RPMI8226 (cell line): ENCODE results near the gene WFDC6.

ENCODE experiments used
- DNase-seq: peaks from one replicate; pipeline ENCODE4 v3.0.0-alpha.2; 2015

Gene WFDC6

DNA sequence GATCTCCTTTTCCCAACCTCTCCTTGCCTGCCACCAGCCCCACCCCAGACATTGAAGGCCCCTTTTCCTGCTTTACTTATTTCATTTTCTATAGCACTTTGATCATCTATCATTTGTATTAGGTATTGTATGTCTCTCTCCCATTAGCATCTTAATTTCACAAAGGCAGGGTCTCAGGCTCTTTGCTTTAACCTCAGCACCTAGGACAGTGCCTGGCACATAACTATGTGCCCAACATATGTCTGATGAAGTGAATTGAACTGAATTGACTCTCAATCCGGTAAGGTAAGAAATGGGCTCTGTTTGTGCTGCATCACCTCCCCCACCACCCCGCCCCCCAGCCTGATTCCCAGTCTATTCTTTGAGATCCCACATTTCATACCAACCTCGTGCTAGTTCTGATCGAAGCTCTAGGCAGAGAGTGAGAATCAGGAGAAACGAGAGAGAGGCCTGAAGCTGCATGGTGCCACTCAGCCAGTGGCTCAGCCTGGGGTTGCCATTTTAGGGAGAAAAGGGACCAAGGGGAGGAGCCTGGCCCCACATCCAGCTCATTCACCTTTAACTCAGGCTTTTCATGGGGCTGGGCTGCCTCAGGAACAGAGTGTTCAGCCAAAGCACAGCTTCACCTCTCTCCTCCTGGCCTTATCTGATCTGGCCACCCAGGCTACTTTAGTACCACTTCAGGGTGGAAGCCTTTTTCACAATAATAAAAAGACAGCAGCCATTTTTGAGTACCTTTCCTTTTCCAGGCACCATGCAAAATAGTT is 24.0 kb downstream of the WFDC6 start, which contains the start of gene SPINT3:
Gene SPINT3, minus strand, starts transcription at position 476 of the 767 bp plus-strand sequence. Its CDS starts 14 bp downstream, at position 462.
- DNase-seq, result no peak

DNA sequence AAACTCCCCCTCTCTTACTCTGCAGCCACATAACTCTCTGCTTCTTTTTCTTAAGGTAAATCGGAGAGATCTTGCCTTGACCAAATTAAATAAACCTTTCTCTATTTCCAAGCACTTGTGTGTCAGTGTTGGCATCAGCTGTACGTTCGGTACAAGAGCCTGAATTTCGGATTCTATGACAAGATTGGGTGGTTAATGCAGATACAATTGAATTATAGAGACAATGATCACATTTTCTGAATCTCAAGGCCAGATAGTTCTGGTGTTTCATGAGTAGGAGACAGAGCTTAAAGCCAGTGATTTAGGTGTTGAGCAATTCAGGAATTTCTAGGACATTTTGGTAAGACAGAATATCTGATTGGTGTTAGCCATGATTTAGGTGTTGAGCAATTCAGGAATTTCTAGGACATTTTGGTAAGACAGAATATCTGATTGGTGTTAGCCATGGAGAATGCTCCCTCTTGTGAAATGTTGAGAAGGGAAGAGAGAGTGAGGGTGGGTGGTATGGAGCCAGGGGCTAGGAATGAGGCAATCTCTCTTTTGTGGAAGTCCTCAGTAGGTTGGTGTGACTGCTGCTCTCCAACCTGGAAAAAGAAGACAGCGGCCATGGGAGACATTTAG is 28.9 kb downstream of the WFDC6 start:
- DNase-seq, result no peak

- no peak for DNase-seq
These were observed 30.2 kb downstream of the WFDC6 start for GRCh38 chr20:45509091-45509490.

- no peak for DNase-seq
These were observed 31.0 kb downstream of the WFDC6 start for GRCh38 chr20:45508068-45508886.

- no peak for DNase-seq
These were observed 32.1 kb downstream of the WFDC6 start for GRCh38 chr20:45507011-45507820.

- no peak for DNase-seq
These were observed 32.9 kb downstream of the WFDC6 start for GRCh38 chr20:45506398-45506797.

DNA sequence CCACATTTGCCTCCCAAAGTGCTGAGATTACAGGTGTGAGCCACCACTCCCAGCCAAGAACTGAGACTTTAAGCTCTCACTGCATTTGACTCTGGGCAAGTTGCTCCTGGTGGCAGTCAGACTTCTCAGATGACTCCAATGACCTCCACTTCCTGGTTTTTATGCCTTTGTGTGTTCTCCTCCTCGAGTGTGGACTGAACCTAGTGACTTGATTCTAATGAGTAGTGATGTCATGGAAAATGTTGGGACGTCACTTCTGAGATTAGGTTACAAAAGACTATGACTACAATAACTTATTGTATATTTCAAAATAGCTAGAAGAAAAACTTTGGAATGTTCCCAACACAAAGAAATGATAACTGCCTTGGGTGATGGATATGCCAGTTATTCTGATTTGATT is 35.9 kb downstream of the WFDC6 start:
- no peak for DNase-seq

GRCh38 chr20:45502561-45502960 is 36.7 kb downstream of the WFDC6 start:
- DNase-seq, result no peak

GRCh38 chr20:45501600-45501999 is 37.7 kb downstream of the WFDC6 start:
- no peak for DNase-seq

- no peak for DNase-seq
These were observed 39.3 kb downstream of the WFDC6 start for GRCh38 chr20:45500022-45500421.

DNA sequence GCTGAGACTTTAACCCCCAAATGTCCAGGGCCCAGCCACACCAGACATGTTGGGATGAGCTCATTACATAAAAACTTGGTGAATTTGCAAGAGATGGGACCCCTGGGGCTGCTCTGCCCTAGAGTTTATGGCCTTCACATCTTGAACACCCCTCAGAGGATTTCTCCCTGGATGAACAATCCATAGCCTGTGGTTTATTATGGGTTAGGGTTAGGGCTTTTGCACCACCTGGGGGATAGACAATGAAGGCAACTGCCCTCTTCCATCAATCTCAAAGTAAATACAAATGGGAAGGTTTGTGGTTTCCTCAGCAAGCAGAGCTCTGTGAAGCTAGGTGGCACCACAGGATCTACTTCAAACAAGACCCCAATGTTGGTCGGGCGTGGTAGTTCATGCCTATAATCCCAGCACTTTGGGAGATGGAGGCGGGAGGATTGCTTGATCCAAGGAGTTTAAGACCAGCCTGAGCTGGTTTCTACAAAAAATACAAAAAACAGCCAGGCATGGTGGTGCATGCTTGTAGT is 41.2 kb downstream of the WFDC6 start:
- DNase-seq, result no peak

- DNase-seq, result no peak
These were observed 43.1 kb downstream of the WFDC6 start for GRCh38 chr20:45496166-45496565.

DNA sequence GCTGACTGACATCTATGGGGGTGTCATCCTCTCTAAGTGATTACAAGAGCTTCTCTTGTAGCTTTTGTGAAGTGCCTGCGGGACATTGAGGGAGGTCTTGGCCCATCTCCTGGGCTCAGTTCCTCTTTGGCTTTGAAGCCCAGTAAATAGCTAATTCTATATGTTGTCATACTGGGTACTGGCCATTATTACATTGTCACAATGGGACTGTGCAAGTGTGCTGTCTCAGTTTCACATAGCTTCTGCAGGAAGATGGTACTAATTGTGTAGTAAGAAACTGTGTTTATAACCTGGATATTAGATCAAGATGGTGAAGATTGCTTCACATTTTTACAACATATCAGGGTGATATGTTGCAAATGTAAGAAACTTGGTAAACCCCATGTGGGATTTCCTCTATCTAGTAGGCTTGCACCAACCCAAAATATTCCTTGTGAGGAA is 43.8 kb downstream of the WFDC6 start:
- DNase-seq, result no peak

GRCh38 chr20:45489083-45489531 is 50.2 kb downstream of the WFDC6 start:
- DNase-seq, result no peak

DNA sequence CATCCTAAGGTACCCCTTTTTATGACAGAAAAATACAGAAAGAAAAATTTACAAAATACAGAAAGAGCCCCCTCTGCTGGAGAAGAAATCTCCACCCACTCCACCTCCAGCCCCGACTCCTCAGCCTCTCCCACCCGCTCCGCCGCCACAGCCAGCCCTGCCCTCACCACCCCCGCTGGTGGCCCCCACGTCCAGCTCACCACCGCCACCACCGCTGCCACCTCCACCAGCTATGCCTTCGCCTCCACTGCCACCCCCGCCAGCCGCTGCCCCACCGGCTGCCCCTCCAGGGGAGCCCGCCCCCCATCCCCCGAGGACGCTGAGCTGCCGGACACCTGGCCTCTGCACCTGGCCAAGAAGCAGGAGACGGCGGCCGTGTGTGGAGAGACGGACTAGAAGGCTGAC is 52.0 kb downstream of the WFDC6 start:
- no peak for DNase-seq

- DNase-seq, result no peak
These were observed 53.9 kb downstream of the WFDC6 start for GRCh38 chr20:45485388-45485787.

- DNase-seq, result no peak
These were observed 54.6 kb downstream of the WFDC6 start for GRCh38 chr20:45484676-45485075.
